GM19438 (cell line): ENCODE data around the gene MTCL1.

Source experiments
- ATAC-seq: cut with Tn5 transposase; IDR thresholded peaks from one replicate; pipeline ENCODE4 v1.9.1; 2021; ENCODE audit warnings: low read depth; ENCODE audit not compliant: unreplicated experiment

MTCL1 gene

DNA sequence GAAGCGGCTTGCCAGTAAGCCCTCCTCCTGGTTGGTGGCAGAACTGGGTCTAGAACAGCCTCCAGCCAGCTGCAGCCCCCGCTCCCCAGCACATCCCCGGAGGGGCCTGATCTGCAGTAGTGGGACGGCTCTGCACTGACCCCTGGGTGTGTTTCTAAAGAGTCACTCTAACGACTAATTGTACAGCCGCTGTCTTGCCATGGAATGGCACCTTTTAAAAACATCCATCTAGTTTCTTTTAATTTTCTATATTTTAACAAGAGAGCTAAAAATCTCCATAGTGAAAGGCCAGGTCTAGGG, 82.0 kb downstream of the MTCL1 start:
- no peak for ATAC-seq

- ATAC-seq, result no peak
Observed at GRCh38 chr18:8787794-8788193, 82.4 kb downstream of the MTCL1 start.

GRCh38 chr18:8788503-8789429, 83.4 kb downstream of the MTCL1 start:
- no peak for ATAC-seq

- ATAC-seq, result no peak
Observed at GRCh38 chr18:8791171-8791651, 85.9 kb downstream of the MTCL1 start.

DNA sequence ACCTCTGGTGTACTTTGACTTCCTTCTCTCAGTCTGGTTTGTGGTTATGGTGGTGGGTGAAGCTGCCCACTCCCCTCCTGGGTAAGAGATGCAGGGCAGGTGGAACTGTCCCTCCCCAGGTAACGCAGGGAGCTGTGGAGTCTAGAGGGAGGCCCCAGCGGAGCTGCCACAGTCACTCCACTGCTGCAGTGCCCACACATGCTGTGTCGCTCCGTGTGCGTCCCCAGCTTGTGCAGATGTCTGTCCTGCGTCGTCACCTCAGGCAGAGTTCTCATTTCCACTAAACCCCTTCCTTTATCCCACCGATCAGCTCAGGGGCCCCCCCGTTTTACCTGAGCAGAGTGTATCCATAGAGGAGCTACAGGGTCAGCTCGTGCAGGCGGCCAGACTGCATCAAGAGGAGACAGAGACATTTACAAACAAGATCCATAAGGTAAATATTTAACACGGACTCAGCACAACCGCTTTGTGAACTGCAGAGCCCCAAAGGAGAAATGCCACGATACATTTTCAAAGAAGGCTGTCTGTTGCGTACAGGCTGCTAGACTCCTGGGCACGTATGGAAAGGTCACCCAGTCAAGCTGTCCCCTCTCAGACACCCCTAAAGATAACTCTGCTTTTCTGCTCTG, 87.4 kb downstream of the MTCL1 start:
- no peak for ATAC-seq

GRCh38 chr18:8793445-8794155, 88.2 kb downstream of the MTCL1 start:
- ATAC-seq, result no peak

- no peak for ATAC-seq
Observed at GRCh38 chr18:8794156-8794933, 89.0 kb downstream of the MTCL1 start.

- no peak for ATAC-seq
Observed at GRCh38 chr18:8794934-8795280, 89.6 kb downstream of the MTCL1 start.

DNA sequence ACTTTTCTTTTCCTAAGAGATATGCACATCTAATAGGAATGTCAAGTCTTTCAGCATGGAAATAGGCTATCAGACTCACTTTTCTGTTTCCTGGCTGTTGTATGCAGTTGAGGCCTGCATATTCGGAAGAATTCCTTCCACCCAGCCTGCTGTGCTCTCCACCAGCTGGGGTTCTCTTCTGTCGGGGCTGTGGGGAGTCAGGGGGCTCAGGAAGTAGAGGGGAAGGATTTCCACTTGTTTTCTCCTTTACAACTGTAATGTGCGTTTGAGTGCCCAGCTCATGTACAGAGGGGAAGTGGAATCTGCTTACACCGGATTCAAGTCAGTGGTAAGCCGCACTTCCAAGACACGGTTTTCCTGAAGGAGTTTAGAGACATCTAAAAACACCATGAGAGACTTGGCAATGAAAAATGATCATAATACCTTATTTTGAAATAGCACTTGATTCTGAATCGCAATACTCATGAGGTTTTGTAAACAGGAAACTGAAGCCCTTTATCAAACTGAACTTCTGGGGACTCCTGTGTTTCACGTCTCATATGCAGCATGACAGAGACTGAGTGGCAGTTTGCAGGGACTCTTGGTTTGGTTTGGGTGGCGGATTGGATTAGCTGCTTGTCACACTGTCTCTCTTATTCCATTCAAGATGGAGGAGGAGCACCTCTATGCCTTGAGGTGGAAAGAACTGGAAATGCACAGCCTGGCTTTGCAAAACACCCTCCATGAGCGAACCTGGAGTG, 90.4 kb downstream of the MTCL1 start:
- ATAC-seq, result no peak

- no peak for ATAC-seq
Observed at GRCh38 chr18:8797206-8797605, 91.8 kb downstream of the MTCL1 start.

DNA sequence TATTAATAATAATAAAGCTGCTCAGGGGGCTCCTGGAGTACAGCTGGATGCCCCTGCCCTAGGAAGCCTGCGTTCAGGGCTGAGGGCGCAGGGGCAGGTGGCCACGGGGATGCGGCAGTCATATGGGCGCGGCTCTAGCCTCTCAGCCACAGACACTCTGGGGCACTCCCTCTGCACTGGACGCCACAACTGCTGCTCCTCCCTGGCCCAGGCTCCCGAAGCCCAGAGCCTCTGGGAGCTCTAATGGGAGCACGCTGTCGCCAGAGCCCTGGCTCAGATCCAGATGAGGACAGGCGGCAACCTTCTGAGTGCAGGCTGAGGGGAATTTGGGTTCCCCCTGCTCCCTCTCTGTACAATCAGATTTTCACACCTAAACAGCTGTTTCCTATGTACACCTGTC, 93.6 kb downstream of the MTCL1 start:
- ATAC-seq, result no peak

DNA sequence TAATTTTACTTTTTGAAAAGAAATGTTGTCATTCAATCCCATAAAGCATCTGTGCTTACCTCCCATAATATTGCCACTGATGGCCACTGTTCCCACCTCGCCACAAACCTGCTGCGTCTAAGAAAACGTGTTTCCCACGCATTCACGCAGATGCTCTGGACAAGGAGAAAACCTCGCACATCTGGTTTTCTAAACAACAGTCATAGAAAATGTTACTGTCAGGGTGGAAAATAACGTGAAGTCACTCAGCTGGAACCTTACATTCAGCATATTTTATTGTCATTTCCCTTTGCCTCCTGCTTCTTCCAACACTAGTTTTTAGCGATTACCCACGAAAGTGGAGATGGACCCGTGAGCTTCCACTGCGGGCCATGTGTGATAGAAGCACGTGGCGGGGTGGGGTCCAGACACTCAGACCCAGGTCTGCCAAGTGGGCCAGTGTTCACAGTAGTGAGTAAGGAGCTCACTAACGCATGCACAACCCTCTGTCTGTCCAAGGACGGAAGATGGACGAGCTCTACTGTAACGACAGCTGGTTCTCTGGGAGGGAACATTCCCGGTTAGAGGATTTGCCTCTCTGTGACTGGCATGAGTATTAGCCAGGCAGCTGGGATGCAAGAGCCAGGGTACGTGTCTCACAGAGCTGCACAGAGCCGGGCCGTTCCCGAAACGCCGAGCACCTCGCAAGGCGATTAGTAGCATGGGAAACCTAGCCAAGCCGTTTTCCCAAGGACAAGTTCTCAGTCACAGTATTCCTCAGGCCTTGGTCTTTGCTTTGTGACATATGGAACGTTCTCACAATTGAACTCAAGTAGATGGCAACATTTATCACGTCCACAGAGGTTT, 94.5 kb downstream of the MTCL1 start:
- no peak for ATAC-seq

GRCh38 chr18:8800445-8800844, 95.1 kb downstream of the MTCL1 start:
- ATAC-seq, result no peak

- ATAC-seq, result no peak
Observed at GRCh38 chr18:8800876-8801262, 95.5 kb downstream of the MTCL1 start.

- no peak for ATAC-seq
Observed at GRCh38 chr18:8801263-8801901, 96.0 kb downstream of the MTCL1 start.

DNA sequence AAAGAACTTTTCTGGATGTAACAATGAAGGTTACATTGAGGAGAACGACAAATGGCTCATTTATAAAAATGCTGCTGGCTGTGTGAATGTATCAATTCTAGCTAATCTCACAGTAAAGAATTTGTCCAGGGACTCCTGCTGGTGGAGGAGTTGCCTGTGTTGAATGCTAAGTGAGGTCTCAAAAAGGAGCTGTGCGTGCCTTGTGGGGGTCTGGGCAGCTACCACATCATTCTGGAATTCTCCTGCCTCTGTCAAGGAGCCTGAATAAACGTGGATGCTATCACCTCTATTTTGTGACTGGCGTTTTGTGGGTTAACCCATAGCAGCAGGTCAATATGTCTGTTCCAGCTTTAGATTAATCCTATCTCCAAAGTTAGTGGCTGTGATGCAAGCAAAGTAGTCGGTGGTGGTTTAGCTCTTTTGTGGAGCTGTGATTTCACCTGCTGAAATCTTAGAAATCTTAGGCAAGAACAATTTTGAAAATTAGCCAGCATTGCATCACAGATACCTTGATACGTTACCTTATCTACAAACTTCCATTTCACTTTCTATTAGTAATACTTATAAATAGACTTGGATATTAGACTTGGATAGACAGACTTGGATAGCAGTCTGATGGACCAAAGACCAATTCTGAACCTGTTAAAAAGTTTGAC, 96.8 kb downstream of the MTCL1 start:
- ATAC-seq, result no peak

DNA sequence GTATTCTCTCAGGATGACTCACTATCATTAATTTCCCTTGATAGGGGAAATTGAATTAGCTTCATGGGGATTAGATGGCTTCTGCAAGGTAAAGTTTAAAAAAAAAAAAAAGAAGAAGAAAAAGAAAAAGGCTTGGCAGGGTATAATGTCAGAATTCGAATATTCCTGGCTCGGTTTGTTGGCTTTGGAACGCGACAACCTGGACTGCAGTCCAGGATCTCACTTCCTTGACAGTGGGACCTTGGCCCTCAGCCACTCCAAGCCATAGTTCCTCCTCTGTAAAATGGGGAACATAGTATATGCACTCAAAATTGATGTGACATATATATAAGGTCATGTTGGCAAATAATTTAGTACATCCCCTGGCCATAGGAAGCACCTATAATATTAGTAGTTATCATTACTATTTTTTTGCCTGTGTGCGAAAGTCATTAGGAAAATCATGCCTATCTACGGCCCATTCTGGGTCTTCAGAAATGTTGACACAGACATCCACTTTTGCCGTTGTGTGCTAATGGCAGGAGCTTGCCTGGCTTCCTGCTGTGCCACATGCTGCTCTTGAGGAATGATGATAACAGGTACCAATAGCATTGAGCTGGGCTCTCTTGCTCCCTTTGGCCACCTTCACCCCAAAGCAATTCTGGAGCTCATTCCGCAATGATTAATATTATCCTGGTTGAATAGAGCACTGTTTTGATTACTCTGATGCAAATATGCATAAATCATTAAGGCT, 97.9 kb downstream of the MTCL1 start:
- ATAC-seq, result no peak

DNA sequence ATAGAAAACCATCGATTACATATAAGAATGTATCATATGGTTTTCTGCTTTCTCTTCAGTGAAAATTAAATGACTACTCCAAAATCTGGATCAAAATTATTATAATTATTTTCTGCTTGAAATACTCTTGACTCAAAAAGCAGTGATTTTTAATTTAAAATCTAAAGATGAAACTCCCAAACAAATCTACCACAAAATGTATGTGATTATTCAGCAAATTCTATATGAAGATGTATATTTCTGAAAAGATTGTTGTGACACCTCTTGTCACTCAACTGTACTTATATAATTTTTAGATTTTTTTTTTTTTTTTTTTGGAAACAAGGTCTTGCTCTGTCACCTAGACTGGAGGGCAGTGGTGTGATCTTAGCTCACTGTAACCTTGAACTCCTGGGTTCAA, 98.6 kb downstream of the MTCL1 start:
- no peak for ATAC-seq
